Omental fat pad (tissue), 4 donors: Measurements from ENCODE around the gene HRK. TPM values are rescaled to one million over a fixed set of nuclear protein-coding genes. Genes with fewer than 3 reads are reported as not detected.

Experiments
- ATAC-seq: fragments of 150-250 bp; one replicate; pipeline ENCODE4 v1.9.1; 2016; ENCODE audit warnings: mild to moderate bottlenecking, moderate library complexity; ENCODE audit not compliant: low FRiP score
- DNase-seq: peaks from one replicate; pipeline ENCODE4 v3.0.0-alpha.2; 2019; ENCODE audit warnings: low spot score
- CTCF ChIP-seq, 3 donors: fragments of 450-650 bp; IDR thresholded peaks; one replicate each; pipeline ENCODE4 v1.5.1; 2016 to 2017; ENCODE audit warnings: antibody characterized with exemption in 3 of 3, mild to moderate bottlenecking in 3 of 3, moderate library complexity in 2 of 3
- total RNA-seq, 4 donors: library from RNA; depleted of rRNA; stranded (reverse); fragments of >200 nt; gene quantifications; one replicate each; pipeline ENCODE4 v1.1.0, GENCODE V29; 2016

Gene HRK
- total RNA-seq, 4 donors from 2014 or later = 0.06 TPM; not detected in 3

- DNase-seq = no peak
- no peak for ATAC-seq
- TF ChIP-seq CTCF (IDR thresholded peaks at IDR 0.05) = no peak
Observed at GRCh38 chr12:116808113-116809105, 72.8 kb downstream of the HRK start.

- ATAC-seq (no peak), DNase-seq (no peak)
- TF ChIP-seq CTCF (IDR thresholded peaks at IDR 0.05) = no peak
Observed at GRCh38 chr12:116807546-116807945, 73.7 kb downstream of the HRK start.

GRCh38 chr12:116806845-116807440 lies 74.3 kb downstream of the HRK start:
- ATAC-seq = no peak
- TF ChIP-seq CTCF (IDR thresholded peaks at IDR 0.05) = no peak
- no peak for DNase-seq

Other genes with a start within 250 kb of the HRK start
- gene SPRING1, start 143.4 kb downstream of the HRK start, total RNA-seq = 10 to 100 TPM; 15.3 to 30.7 (median 22.0) TPM
- gene RNFT2, start 143.1 kb downstream of the HRK start, total RNA-seq = 1 to 10 TPM in 2 of 4 donors, under 1 TPM in 2; 0.37 to 2.5 (median 0.98) TPM
- gene FBXW8, start 29.5 kb upstream of the HRK start, total RNA-seq = 10 to 100 TPM in 3 of 4 donors, 1 to 10 TPM in 1; 8.9 to 21.6 (median 12.2) TPM
- gene TESC, start 218.0 kb upstream of the HRK start, total RNA-seq = 10 to 100 TPM in 1 of 4 donors, 1 to 10 TPM in 3; 4.5 to 22.4 (median 6.1) TPM